ENCODE data around the gene UBXN11. TPM values are rescaled to one million over a fixed set of nuclear protein-coding genes. Genes with fewer than 3 reads are reported as not detected.

Gene UBXN11
- polyA plus RNA-seq, 1 donor from 2014 or later: 18.5 TPM

DNA sequence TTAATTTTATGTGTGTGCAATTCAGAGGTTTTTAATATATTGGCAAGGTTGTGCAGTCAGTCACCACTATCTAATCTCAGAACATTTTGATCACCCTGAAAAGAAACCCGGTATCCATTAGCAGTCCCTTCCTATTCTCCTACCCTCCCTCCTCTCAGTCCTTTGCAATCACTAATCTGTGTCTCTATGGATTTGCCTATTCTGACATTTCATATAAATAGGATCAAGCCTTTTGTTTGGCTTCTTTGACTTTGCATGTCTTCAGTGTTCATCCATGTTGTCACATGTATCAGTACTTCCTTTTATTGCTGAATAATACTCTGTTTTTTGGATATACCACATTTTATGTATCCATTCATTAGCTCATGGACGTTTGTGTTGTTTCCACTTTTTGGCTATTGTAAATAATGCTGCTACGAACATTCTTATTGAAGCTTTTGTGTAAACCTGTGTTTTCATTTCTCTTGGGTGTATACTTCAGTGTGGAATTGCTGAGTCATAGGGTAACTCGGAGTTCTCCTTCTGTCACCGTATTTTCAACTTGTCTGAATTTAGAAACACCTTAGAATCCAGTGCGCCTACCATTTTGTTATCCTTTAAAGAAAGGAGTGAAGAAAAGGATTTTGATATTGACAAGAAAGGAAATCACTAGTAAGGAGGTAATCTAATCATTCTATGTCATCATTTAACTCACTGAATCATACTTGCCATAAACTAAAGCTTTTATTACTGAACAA is 69.0 kb downstream of the UBXN11 start:
- Histone ChIP-seq H3K9me3 (ENCODE audit: low read length) (no peaks in the 10 kb centered on the region), H3K4me2 (ENCODE audit: low read length) (no peak overlapping the region), H3K9me2 (ENCODE audit: insufficient read depth, low read length) (no peaks in the 10 kb centered on the region), H3F3A (ENCODE audit: insufficient read depth, low read length, poor library complexity, severe bottlenecking) (no peaks in the 10 kb centered on the region), H3K27ac (ENCODE audit: low read length) (no peak overlapping the region), H3K79me2 (replicated peaks; ENCODE audit: insufficient read depth, low read length) (peaks cover 23% of the 10 kb centered on the region), H3K9ac (ENCODE audit: low read length) (no peak overlapping the region), H3K4me3 (ENCODE audit: low read length) (no peak overlapping the region), H3K27me3 (ENCODE audit: insufficient read depth, low read depth, low read length) (no peaks in the 10 kb centered on the region), H4K20me1 (ENCODE audit: insufficient read depth) (no peaks in the 10 kb centered on the region), H2AFZ (ENCODE audit: low read depth, low read length) (no peak overlapping the region), H3K36me3 (ENCODE audit: insufficient read depth, low read length) (no peaks in the 10 kb centered on the region)
- TF ChIP-seq SMC3 (conservative IDR thresholded peaks at IDR 0.05; ENCODE audit: poor library complexity): no peak
- TF ChIP-seq, protein P1, sequence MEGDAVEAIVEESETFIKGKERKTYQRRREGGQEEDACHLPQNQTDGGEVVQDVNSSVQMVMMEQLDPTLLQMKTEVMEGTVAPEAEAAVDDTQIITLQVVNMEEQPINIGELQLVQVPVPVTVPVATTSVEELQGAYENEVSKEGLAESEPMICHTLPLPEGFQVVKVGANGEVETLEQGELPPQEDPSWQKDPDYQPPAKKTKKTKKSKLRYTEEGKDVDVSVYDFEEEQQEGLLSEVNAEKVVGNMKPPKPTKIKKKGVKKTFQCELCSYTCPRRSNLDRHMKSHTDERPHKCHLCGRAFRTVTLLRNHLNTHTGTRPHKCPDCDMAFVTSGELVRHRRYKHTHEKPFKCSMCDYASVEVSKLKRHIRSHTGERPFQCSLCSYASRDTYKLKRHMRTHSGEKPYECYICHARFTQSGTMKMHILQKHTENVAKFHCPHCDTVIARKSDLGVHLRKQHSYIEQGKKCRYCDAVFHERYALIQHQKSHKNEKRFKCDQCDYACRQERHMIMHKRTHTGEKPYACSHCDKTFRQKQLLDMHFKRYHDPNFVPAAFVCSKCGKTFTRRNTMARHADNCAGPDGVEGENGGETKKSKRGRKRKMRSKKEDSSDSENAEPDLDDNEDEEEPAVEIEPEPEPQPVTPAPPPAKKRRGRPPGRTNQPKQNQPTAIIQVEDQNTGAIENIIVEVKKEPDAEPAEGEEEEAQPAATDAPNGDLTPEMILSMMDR (IDR thresholded peaks at IDR 0.05; ENCODE audit: poor library complexity, severe bottlenecking): no peak
- no peak for TF ChIP-seq EP300 (conservative IDR thresholded peaks at IDR 0.05; ENCODE audit: poor library complexity, severe bottlenecking)
- TF ChIP-seq MXI1 (conservative IDR thresholded peaks at IDR 0.05; ENCODE audit: poor library complexity, severe bottlenecking): no peak
- no peak for TF ChIP-seq TAF1 (IDR thresholded peaks at IDR 0.05; ENCODE audit: low read depth)
- TF ChIP-seq, protein P2, sequence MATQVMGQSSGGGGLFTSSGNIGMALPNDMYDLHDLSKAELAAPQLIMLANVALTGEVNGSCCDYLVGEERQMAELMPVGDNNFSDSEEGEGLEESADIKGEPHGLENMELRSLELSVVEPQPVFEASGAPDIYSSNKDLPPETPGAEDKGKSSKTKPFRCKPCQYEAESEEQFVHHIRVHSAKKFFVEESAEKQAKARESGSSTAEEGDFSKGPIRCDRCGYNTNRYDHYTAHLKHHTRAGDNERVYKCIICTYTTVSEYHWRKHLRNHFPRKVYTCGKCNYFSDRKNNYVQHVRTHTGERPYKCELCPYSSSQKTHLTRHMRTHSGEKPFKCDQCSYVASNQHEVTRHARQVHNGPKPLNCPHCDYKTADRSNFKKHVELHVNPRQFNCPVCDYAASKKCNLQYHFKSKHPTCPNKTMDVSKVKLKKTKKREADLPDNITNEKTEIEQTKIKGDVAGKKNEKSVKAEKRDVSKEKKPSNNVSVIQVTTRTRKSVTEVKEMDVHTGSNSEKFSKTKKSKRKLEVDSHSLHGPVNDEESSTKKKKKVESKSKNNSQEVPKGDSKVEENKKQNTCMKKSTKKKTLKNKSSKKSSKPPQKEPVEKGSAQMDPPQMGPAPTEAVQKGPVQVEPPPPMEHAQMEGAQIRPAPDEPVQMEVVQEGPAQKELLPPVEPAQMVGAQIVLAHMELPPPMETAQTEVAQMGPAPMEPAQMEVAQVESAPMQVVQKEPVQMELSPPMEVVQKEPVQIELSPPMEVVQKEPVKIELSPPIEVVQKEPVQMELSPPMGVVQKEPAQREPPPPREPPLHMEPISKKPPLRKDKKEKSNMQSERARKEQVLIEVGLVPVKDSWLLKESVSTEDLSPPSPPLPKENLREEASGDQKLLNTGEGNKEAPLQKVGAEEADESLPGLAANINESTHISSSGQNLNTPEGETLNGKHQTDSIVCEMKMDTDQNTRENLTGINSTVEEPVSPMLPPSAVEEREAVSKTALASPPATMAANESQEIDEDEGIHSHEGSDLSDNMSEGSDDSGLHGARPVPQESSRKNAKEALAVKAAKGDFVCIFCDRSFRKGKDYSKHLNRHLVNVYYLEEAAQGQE (IDR thresholded peaks at IDR 0.05; ENCODE audit: borderline replicate concordance): no peak
- no peak for TF ChIP-seq POLR2AphosphoS5 (IDR thresholded peaks at IDR 0.05)
- no peak for TF ChIP-seq RAD21 (conservative IDR thresholded peaks at IDR 0.05)
- no peak for TF ChIP-seq EZH2 (IDR thresholded peaks at IDR 0.05; ENCODE audit: borderline replicate concordance, insufficient read depth, low read length, poor library complexity, severe bottlenecking)

GRCh38 chr1:26234644-26235370 is 71.6 kb downstream of the UBXN11 start:
- Histone ChIP-seq H2AFZ (ENCODE audit: low read depth, low read length) (peak overlapping the region; percentile 86), H3K27ac (ENCODE audit: low read length) (peak overlapping the region; percentile 76), H3K4me2 (ENCODE audit: low read length) (peak overlapping the region; percentile 30), H3K36me3 (ENCODE audit: insufficient read depth, low read length) (no peaks in the 10 kb centered on the region), H3K79me2 (replicated peaks; ENCODE audit: insufficient read depth, low read length) (peaks cover 23% of the 10 kb centered on the region), H4K20me1 (ENCODE audit: insufficient read depth) (no peaks in the 10 kb centered on the region), H3K4me3 (ENCODE audit: low read length) (peak overlapping the region; percentile 75), H3F3A (ENCODE audit: insufficient read depth, low read length, poor library complexity, severe bottlenecking) (no peaks in the 10 kb centered on the region), H3K9me2 (ENCODE audit: insufficient read depth, low read length) (no peaks in the 10 kb centered on the region), H3K9ac (ENCODE audit: low read length) (peak overlapping the region; percentile 70), H3K9me3 (ENCODE audit: low read length) (no peaks in the 10 kb centered on the region), H3K27me3 (ENCODE audit: insufficient read depth, low read depth, low read length) (no peaks in the 10 kb centered on the region)
- TF ChIP-seq RAD21 (conservative IDR thresholded peaks at IDR 0.05): no peak
- TF ChIP-seq, protein P1 (IDR thresholded peaks at IDR 0.05; ENCODE audit: poor library complexity, severe bottlenecking): no peak
- TF ChIP-seq EZH2 (IDR thresholded peaks at IDR 0.05; ENCODE audit: borderline replicate concordance, insufficient read depth, low read length, poor library complexity, severe bottlenecking): no peak
- TF ChIP-seq, protein P2 (IDR thresholded peaks at IDR 0.05; ENCODE audit: borderline replicate concordance): no peak
- TF ChIP-seq MXI1 (conservative IDR thresholded peaks at IDR 0.05; ENCODE audit: poor library complexity, severe bottlenecking): no peak
- peak; percentile 54 for TF ChIP-seq SMC3 (conservative IDR thresholded peaks at IDR 0.05; ENCODE audit: poor library complexity)
- no peak for TF ChIP-seq TAF1 (IDR thresholded peaks at IDR 0.05; ENCODE audit: low read depth)
- no peak for TF ChIP-seq EP300 (conservative IDR thresholded peaks at IDR 0.05; ENCODE audit: poor library complexity, severe bottlenecking)

Data from neural cell (in vitro differentiated cells).